Endodermal cell (in vitro differentiated cells): ENCODE results near the gene RINL. TPM values are rescaled to one million over a fixed set of nuclear protein-coding genes. Genes with fewer than 3 reads are reported as not detected.

ENCODE experiments used
- DNase-seq: peaks from one replicate; pipeline ENCODE4 v3.0.0-alpha.2; 2017
- H3K27ac ChIP-seq: 2 replicates; pipeline ENCODE4 v1.5.1; 2013; ENCODE audit warnings: mild to moderate bottlenecking, low read depth, low read length, moderate library complexity
- H3K27me3 ChIP-seq: 2 replicates; pipeline ENCODE4 v1.6.1; 2013; ENCODE audit warnings: mild to moderate bottlenecking, low read length, moderate library complexity; ENCODE audit not compliant: insufficient read depth, control insufficient read depth, poor library complexity, severe bottlenecking
- H3K36me3 ChIP-seq: 2 replicates; pipeline ENCODE4 v1.7.0; 2013; ENCODE audit warnings: mild to moderate bottlenecking, low read length, moderate library complexity; ENCODE audit not compliant: control insufficient read depth, insufficient read depth
- H3K4me1 ChIP-seq: one replicate; pipeline ENCODE4 v1.7.0; 2013; ENCODE audit warnings: low read length; ENCODE audit not compliant: control insufficient read depth, insufficient read depth
- H3K4me3 ChIP-seq: 2 replicates; pipeline ENCODE4 v1.5.1; 2013; ENCODE audit warnings: mild to moderate bottlenecking, low read length, moderate library complexity
- H3K9ac ChIP-seq: 2 replicates; pipeline ENCODE4 v1.6.1; 2013; ENCODE audit warnings: mild to moderate bottlenecking, low read length, moderate library complexity; ENCODE audit not compliant: poor library complexity, severe bottlenecking; ENCODE audit errors: extremely low read depth
- H3K9me3 ChIP-seq: 2 replicates; pipeline ENCODE4 v1.6.1; 2013; ENCODE audit warnings: mild to moderate bottlenecking, low read length, moderate library complexity; ENCODE audit not compliant: control insufficient read depth
- H3K27ac Mint-ChIP-seq: 2 replicates; pipeline ENCODE4 v1.8.0; 2020; ENCODE audit warnings: mixed read lengths
- H3K27me3 Mint-ChIP-seq: 2 replicates; pipeline ENCODE4 v1.8.0; 2021; ENCODE audit warnings: mild to moderate bottlenecking, mixed read lengths; ENCODE audit not compliant: insufficient read depth
- H3K36me3 Mint-ChIP-seq: 2 replicates; pipeline ENCODE4 v1.8.0; 2020; ENCODE audit warnings: low read depth, mixed read lengths
- H3K4me1 Mint-ChIP-seq: 2 replicates; pipeline ENCODE4 v1.8.0; 2020; ENCODE audit warnings: mixed read lengths
- H3K4me3 Mint-ChIP-seq: 2 replicates; pipeline ENCODE4 v1.8.0; 2020; ENCODE audit warnings: mild to moderate bottlenecking, moderate library complexity, mixed read lengths
- H3K9me3 Mint-ChIP-seq: 2 replicates; pipeline ENCODE4 v1.8.0; 2020; ENCODE audit warnings: mild to moderate bottlenecking, mixed read lengths
- WGBS, 2 experiments: methylation state at CpG; one replicate each; pipeline versions ENCODE4 v1.1.5 to v1.1.7; 2013; ENCODE audit warnings: missing lambda C conversion rate in 2 of 2, mixed read lengths in 1 of 2; ENCODE audit not compliant: insufficient coverage in 1 of 2, insufficient read length in 1 of 2; 5-methylcytosine and 5-hydroxymethylcytosine counted together
- total RNA-seq, 2 donors: library from RNA; stranded (reverse); fragmentation: NEBNext Ultra II Directional in 1 of 2; extraction: Animal tissue kit (Norgen Biotek cat#: 25700) in 1 of 2; gene quantifications; 2 replicates in 1 of 2; 3 replicates in 1 of 2; pipeline ENCODE4 v1.2.1, GENCODE V29; 2021
- TF ChIP-seq, protein P1 (sequence below): fragments of 200-600 bp; sonication (generic); conservative IDR thresholded peaks from 2 replicates; pipeline ENCODE4 v1.5.0; 2021; ENCODE audit warnings: antibody characterized with exemption, mild to moderate bottlenecking

RINL gene
- total RNA-seq, 2 donors from 2014 or later: 4.8 to 6.7 TPM

DNA sequence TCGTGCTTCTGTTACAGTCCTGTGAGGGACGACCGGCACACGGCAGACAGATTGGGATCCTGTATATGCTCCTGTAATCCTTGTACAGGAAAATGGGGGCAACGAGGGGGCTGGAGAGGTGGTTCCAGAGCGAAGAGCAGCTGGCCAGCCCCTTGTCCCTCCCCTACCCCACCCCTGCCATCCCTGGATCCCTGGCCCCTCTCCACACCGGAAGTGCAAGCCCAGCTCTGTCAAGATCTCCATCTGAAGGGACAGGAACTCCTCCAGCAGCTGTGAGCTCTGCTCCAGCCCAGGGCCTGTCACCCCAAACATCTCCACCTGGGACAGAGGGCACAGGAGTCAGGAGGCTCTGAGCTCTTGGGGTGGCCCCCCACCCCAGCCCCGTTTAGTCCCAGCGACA is 39.4 kb upstream of the RINL start:
- Mint-ChIP-seq H3K27me3 (peaks cover 7% of the 10 kb centered on the region), H3K4me1 (no peaks in the 10 kb centered on the region), H3K27ac (peak overlapping the region; percentile 55), H3K9me3 (peaks cover 1% of the 10 kb centered on the region), H3K4me3 (no peak overlapping the region), H3K36me3 (peaks cover 21% of the 10 kb centered on the region)
- DNase-seq: no peak
- Histone ChIP-seq H3K36me3 (peaks cover 19% of the 10 kb centered on the region), H3K9me3 (no peaks in the 10 kb centered on the region), H3K4me3 (no peak overlapping the region), H3K27me3 (no peaks in the 10 kb centered on the region), H3K4me1 (no peaks in the 10 kb centered on the region), H3K9ac (no peak overlapping the region), H3K27ac (no peak overlapping the region)
- TF ChIP-seq, protein P1, sequence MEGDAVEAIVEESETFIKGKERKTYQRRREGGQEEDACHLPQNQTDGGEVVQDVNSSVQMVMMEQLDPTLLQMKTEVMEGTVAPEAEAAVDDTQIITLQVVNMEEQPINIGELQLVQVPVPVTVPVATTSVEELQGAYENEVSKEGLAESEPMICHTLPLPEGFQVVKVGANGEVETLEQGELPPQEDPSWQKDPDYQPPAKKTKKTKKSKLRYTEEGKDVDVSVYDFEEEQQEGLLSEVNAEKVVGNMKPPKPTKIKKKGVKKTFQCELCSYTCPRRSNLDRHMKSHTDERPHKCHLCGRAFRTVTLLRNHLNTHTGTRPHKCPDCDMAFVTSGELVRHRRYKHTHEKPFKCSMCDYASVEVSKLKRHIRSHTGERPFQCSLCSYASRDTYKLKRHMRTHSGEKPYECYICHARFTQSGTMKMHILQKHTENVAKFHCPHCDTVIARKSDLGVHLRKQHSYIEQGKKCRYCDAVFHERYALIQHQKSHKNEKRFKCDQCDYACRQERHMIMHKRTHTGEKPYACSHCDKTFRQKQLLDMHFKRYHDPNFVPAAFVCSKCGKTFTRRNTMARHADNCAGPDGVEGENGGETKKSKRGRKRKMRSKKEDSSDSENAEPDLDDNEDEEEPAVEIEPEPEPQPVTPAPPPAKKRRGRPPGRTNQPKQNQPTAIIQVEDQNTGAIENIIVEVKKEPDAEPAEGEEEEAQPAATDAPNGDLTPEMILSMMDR: no peak
- 97 to 100% methylated on average over 1 to 9 of the region's 9 CpGs for WGBS, 2 experiments

DNA sequence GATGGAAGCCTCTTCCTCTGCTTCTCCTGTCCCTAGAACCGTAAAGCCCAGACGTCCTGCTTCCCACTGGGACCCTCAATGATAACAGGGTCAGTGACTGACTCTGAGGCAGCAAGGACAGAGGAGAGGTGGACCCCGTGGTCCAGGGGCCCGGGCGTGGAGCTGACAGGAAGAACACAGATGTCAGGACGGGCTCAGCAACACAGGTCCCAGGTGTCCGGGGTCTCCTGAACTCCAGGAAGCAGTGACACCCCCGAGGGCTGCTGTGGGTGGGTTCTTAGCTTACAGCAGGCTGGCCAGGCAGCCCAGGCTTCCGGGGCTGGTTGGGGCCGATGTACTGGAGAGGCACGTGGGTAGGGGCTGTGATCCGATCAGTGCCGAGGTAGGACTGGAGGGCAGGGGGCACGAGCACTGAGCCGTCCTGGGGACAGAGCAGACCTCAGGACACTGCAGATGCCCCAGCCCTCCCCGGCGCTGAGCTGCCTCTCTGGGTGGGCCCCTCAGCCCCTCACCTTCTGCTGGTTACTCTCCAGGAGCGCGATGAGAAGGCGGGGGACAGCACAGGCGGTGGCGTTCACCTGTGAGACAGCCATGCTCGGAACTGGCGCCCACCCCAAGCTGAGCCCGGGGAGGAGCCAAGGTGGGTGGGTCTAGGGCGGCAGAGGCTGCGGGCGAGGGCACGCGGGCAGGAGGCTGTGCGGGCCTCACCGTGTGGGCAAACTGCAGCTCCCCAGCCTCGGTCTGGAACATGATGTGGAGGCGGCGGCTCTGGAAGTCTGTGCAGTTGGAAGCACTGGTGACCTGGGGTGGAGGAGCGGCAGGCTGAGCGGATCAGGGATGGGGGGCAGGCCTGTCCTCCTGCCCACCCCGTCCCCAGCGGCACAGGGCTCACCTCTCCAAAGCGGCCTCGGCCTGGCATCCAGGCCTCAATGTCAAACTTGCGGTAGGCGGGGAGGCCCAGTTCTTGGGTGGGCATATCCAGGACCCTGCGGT is 37.5 kb upstream of the RINL start:
- TF ChIP-seq, protein P1: no peak
- no peak overlapping the region for H3K27ac ChIP-seq
- peaks cover 8% of the 10 kb centered on the region for H3K36me3 ChIP-seq
- DNase-seq: no peak
- no peak overlapping the region for H3K9ac ChIP-seq
- no peaks in the 10 kb centered on the region for H3K9me3 Mint-ChIP-seq
- H3K27me3 ChIP-seq: no peaks in the 10 kb centered on the region
- H3K9me3 ChIP-seq: no peaks in the 10 kb centered on the region
- H3K4me3 Mint-ChIP-seq: no peak overlapping the region
- no peak overlapping the region for H3K4me3 ChIP-seq
- no peaks in the 10 kb centered on the region for H3K4me1 Mint-ChIP-seq
- peaks cover 11% of the 10 kb centered on the region for H3K36me3 Mint-ChIP-seq
- WGBS, 2 experiments: 92% methylated on average over 21 to 44 of the region's 44 CpGs
- peak overlapping the region; percentile 21 for H3K27ac Mint-ChIP-seq
- H3K4me1 ChIP-seq: no peaks in the 10 kb centered on the region
- H3K27me3 Mint-ChIP-seq: peaks cover 12% of the 10 kb centered on the region

DNA sequence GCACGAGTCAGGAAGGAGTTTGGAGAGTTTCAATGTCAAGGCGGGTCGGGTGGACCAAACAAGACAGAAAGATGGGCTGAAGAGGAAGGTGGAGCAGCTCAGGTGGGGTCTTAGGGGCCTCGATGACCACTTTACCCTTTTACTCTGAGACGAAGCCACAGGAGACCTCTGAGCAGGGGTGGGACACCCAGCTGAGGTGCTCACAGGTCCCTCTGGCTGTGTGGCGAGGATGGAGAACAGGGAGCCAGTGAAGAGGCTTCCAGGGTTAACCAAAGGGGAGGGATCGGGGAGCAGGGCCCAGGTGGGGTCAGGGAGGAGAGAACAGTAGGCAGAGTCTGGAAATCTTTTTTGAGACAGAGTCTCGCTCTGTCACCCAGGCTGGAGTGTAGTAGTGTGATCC is 35.9 kb upstream of the RINL start:
- TF ChIP-seq, protein P1: no peak

More for the DNA sequence above, 35.9 kb upstream of the RINL start:
- H3K27me3 Mint-ChIP-seq: peaks cover 12% of the 10 kb centered on the region
- H3K9me3 ChIP-seq: no peaks in the 10 kb centered on the region
- H3K9me3 Mint-ChIP-seq: no peaks in the 10 kb centered on the region
- no peak for DNase-seq
- no peak overlapping the region for H3K27ac Mint-ChIP-seq
- H3K9ac ChIP-seq: no peak overlapping the region
- H3K4me3 Mint-ChIP-seq: no peak overlapping the region
- H3K4me1 ChIP-seq: no peaks in the 10 kb centered on the region
- no peak overlapping the region for H3K27ac ChIP-seq
- H3K36me3 ChIP-seq: peaks cover 5% of the 10 kb centered on the region
- no peaks in the 10 kb centered on the region for H3K4me1 Mint-ChIP-seq
- peaks cover 11% of the 10 kb centered on the region for H3K36me3 Mint-ChIP-seq
- no peaks in the 10 kb centered on the region for H3K27me3 ChIP-seq
- WGBS, 2 experiments: 93 to 97% methylated on average over 4 to 8 of the region's 8 CpGs
- no peak overlapping the region for H3K4me3 ChIP-seq
